Spleen (tissue), 7 donors: ENCODE results near the gene GSX1.

ENCODE experiments used
- CTCF ChIP-seq, 11 experiments: fragments of 200-600 bp in 7 of 11; fragments of 450-650 bp in 4 of 11; sonication (generic) in 4 of 11; IDR thresholded peaks in 8 of 11; conservative IDR thresholded peaks in 3 of 11; 1 replicate in 7 of 11; 2 replicates in 4 of 11; pipeline versions ENCODE4 v1.4.0 to v1.8.0; 2016 to 2021; ENCODE audit warnings: antibody characterized with exemption in 11 of 11, inconsistent platforms in 4 of 11, mild to moderate bottlenecking in 1 of 11
- POLR2AphosphoS5 ChIP-seq, 3 donors: sonication (generic); formaldehyde crosslinking; IDR thresholded peaks; one replicate each; pipeline ENCODE4 v1.5.1; 2017; ENCODE audit warnings: antibody characterized with exemption in 3 of 3
- donor health status: DM: no; HTN: no; CAD: no; lungs with moderate emphysema.
- donor health status: DM: no; HTN: no; CAD: no.
- donor health status: DM: no; HTN: no; CAD: no.

DNA sequence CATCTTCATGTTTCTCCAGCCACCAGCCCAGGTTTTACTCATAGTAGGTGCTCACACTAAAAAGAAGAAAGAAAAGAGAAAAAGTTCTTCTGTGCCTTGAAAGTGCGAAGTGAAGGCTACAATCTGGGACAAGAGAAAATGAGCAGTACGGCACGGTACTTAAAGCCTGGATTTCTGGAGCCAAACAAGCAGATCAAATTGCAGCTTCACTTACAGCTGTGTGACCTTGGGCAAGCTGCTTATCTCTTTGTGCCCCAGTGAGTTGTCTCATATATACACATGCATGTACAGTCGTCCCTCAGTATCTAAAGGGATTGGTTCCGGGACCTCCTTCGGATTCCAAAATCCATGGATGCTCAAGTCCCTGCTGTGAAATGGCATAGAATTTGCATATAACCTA lies 41.8 kb downstream of the GSX1 start:
- no peak for TF ChIP-seq CTCF (IDR thresholded peaks at IDR 0.05 in 8 of 11, conservative IDR thresholded peaks at IDR 0.05 in 3 of 11)
- TF ChIP-seq POLR2AphosphoS5 (IDR thresholded peaks at IDR 0.05): no peak
